HepG2 (cell line): ENCODE data around the gene CBFA2T2. TPM values are rescaled to one million over a fixed set of nuclear protein-coding genes. Genes with fewer than 3 reads are reported as not detected.

Experiments used
- KLF9 ChIP-seq: IDR thresholded peaks from 2 replicates; pipeline ENCODE4 v1.6.1; 2016; ENCODE audit warnings: low read depth
- LRRFIP1 ChIP-seq: sonication (generic); formaldehyde crosslinking; conservative IDR thresholded peaks from 2 replicates; pipeline ENCODE4 v1.4.0; 2020; ENCODE audit warnings: missing genetic modification reagents
- MAFK ChIP-seq, 2 experiments: IDR thresholded peaks in 1 of 2; conservative IDR thresholded peaks in 1 of 2; 2 replicates each; pipeline ENCODE4 v1.6.1; 2011; ENCODE audit warnings: improper control_type of control experiment in 2 of 2, low read length in 2 of 2
- SIN3A ChIP-seq: IDR thresholded peaks from 2 replicates; pipeline ENCODE4 v1.6.1; 2011; ENCODE audit warnings: low read depth, mild to moderate bottlenecking, control low read depth, low read length, borderline replicate concordance
- SMC3 ChIP-seq: IDR thresholded peaks from 2 replicates; pipeline ENCODE4 v1.6.1; 2011; ENCODE audit warnings: low read length, improper control_type of control experiment
- ZBTB8A ChIP-seq: sonication (generic); formaldehyde crosslinking; IDR thresholded peaks from 2 replicates; pipeline ENCODE4 v1.4.0; 2020; ENCODE audit warnings: mild to moderate bottlenecking, low read depth, missing genetic modification reagents, borderline replicate concordance
- ZNF629 ChIP-seq: sonication (generic); formaldehyde crosslinking; conservative IDR thresholded peaks from 2 replicates; pipeline ENCODE4 v1.5.0; 2020; ENCODE audit warnings: missing genetic modification reagents
- polyA plus RNA-seq, 8 experiments: library from polyadenylated mRNA; depleted of rRNA in 3 of 8; stranded (reverse) in 7 of 8; unstranded in 1 of 8; fragments of >200 nt; fragmentation: Illumina TruSeq in 4 of 8; extraction: Trizol in 4 of 8; gene quantifications; 2 replicates each; pipeline versions ENCODE4 v1.2.1 to v1.2.3, GENCODE V29; 2011 to 2016; ENCODE audit warnings: low read depth in 4 of 8, missing spikeins in 1 of 8, mixed read lengths in 1 of 8; ENCODE audit not compliant: insufficient read depth in 1 of 8
- total RNA-seq, 5 experiments: library from RNA; depleted of rRNA; stranded (reverse); fragments of >200 nt; fragmentation: Illumina TruSeq; extraction: Trizol; gene quantifications; 2 replicates each; pipeline ENCODE4 v1.2.3, GENCODE V29; 2016; ENCODE audit warnings: low read depth in 1 of 5
- TF ChIP-seq, protein P1 (sequence below): sonication (generic); formaldehyde crosslinking; IDR thresholded peaks from 2 replicates; pipeline ENCODE4 v1.4.0; 2020; ENCODE audit warnings: mild to moderate bottlenecking, missing genetic modification reagents
- TF ChIP-seq, protein P2 (sequence below): sonication (generic); formaldehyde crosslinking; IDR thresholded peaks from 2 replicates; pipeline ENCODE4 v1.4.0; 2020; ENCODE audit warnings: mild to moderate bottlenecking, missing genetic modification reagents, borderline replicate concordance
- TF ChIP-seq, protein P3 (sequence below): sonication (generic); formaldehyde crosslinking; IDR thresholded peaks from 2 replicates; pipeline ENCODE4 v1.4.0; 2020; ENCODE audit warnings: missing genetic modification reagents

CBFA2T2 gene
- total and polyA plus RNA-seq, 2 of the 13 experiments (the other 11 are each of a cell fraction or from before 2014, with no cell fraction given): 6.3 to 21.2 TPM

DNA sequence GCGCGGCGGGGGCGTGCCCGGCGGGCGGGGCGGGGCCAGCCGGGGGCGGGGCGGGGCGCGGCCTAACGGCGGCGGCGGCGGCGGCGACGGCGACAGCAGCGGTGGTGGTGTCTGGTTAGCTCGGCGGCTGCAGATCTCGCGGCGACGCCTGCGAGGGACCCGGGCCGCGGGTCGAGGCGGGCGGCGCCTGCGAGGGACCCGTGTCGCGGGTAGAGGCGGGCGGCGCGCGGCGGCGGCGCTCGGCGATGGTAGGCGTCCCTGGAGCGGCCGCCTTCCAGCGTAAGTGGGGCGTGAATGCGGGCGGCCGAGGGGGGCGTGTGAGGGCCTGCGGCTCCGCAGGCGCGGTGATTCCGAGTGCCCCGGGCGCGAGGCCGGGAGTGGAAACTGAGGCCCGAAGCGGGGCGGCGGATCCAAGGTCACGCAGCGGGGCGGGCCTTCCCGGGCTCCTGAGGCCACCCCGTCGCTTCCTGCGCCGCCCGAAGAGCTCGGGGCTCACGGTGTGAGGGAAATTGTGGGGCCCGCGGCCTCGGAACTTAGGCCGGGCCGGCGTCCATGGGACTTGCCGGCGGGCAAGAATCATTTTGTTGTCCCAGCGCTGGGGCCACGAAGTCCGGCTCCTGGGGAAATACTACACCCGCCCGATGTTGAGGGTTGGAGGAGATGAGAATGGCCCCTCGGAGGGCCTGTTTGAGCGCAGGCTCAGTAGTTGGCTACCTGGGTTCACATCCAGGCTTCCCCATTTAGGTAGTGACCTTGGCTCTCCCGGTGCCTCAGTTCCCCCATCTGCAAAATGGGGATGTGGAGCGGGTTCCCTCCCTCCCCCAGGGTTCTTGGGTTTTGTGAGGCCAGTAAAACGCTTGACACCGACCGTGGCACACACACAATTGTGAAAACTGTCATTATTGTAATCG is at the start of gene CBFA2T2 (continued):
- TF ChIP-seq LRRFIP1 (CRISPR knock-in tag): no peak
- no peak; the same call in 1 of the 2 replicates for TF ChIP-seq KLF9 (CRISPR knock-in tag)
- TF ChIP-seq ZBTB8A: no peak
- TF ChIP-seq, protein P1, sequence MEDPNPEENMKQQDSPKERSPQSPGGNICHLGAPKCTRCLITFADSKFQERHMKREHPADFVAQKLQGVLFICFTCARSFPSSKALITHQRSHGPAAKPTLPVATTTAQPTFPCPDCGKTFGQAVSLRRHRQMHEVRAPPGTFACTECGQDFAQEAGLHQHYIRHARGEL (CRISPR knock-in tag): no peak
- no peak for TF ChIP-seq MAFK (conservative IDR thresholded peaks at IDR 0.05 in 1 of 2, IDR thresholded peaks at IDR 0.05 in 1 of 2; ENCODE audit: low read length in 2 of 2)
- TF ChIP-seq, protein P2, sequence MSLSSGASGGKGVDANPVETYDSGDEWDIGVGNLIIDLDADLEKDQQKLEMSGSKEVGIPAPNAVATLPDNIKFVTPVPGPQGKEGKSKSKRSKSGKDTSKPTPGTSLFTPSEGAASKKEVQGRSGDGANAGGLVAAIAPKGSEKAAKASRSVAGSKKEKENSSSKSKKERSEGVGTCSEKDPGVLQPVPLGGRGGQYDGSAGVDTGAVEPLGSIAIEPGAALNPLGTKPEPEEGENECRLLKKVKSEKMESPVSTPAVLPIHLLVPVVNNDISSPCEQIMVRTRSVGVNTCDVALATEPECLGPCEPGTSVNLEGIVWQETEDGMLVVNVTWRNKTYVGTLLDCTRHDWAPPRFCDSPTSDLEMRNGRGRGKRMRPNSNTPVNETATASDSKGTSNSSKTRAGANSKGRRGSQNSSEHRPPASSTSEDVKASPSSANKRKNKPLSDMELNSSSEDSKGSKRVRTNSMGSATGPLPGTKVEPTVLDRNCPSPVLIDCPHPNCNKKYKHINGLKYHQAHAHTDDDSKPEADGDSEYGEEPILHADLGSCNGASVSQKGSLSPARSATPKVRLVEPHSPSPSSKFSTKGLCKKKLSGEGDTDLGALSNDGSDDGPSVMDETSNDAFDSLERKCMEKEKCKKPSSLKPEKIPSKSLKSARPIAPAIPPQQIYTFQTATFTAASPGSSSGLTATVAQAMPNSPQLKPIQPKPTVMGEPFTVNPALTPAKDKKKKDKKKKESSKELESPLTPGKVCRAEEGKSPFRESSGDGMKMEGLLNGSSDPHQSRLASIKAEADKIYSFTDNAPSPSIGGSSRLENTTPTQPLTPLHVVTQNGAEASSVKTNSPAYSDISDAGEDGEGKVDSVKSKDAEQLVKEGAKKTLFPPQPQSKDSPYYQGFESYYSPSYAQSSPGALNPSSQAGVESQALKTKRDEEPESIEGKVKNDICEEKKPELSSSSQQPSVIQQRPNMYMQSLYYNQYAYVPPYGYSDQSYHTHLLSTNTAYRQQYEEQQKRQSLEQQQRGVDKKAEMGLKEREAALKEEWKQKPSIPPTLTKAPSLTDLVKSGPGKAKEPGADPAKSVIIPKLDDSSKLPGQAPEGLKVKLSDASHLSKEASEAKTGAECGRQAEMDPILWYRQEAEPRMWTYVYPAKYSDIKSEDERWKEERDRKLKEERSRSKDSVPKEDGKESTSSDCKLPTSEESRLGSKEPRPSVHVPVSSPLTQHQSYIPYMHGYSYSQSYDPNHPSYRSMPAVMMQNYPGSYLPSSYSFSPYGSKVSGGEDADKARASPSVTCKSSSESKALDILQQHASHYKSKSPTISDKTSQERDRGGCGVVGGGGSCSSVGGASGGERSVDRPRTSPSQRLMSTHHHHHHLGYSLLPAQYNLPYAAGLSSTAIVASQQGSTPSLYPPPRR (CRISPR knock-in tag): peak; percentile 16; the same call in 1 of the 2 replicates
- 0 out of 2 replicates have a peak, but pooled peaks have one; percentile 7 for TF ChIP-seq SIN3A
- no peak for TF ChIP-seq SMC3
- peak; percentile 99 for TF ChIP-seq ZNF629
- TF ChIP-seq, protein P3, sequence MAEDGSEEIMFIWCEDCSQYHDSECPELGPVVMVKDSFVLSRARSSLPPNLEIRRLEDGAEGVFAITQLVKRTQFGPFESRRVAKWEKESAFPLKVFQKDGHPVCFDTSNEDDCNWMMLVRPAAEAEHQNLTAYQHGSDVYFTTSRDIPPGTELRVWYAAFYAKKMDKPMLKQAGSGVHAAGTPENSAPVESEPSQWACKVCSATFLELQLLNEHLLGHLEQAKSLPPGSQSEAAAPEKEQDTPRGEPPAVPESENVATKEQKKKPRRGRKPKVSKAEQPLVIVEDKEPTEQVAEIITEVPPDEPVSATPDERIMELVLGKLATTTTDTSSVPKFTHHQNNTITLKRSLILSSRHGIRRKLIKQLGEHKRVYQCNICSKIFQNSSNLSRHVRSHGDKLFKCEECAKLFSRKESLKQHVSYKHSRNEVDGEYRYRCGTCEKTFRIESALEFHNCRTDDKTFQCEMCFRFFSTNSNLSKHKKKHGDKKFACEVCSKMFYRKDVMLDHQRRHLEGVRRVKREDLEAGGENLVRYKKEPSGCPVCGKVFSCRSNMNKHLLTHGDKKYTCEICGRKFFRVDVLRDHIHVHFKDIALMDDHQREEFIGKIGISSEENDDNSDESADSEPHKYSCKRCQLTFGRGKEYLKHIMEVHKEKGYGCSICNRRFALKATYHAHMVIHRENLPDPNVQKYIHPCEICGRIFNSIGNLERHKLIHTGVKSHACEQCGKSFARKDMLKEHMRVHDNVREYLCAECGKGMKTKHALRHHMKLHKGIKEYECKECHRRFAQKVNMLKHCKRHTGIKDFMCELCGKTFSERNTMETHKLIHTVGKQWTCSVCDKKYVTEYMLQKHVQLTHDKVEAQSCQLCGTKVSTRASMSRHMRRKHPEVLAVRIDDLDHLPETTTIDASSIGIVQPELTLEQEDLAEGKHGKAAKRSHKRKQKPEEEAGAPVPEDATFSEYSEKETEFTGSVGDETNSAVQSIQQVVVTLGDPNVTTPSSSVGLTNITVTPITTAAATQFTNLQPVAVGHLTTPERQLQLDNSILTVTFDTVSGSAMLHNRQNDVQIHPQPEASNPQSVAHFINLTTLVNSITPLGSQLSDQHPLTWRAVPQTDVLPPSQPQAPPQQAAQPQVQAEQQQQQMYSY (CRISPR knock-in tag): no peak
